BJ (cell line): Measurements from ENCODE around the gene COG3. TPM values are rescaled to one million over a fixed set of nuclear protein-coding genes. Genes with fewer than 3 reads are reported as not detected.

Source experiments
- CTCF ChIA-PET: fragments of 350-600 bp; formaldehyde crosslinking; extraction: SDS; loops from one replicate; lab custom pipeline; 2021; ENCODE audit warnings: antibody characterized with exemption, inconsistent platforms; lab: Yijun Ruan, JAX
- POLR2A ChIA-PET: fragments of 300-600 bp; sonication (Branson Sonifier 250); formaldehyde crosslinking; extraction: SDS; loops from one replicate; lab custom pipeline; 2021; ENCODE audit warnings: antibody characterized with exemption; lab: Charles Lee
- DNase-seq: peaks from one replicate; pipeline ENCODE4 v3.0.0-alpha.2; 2011; ENCODE audit warnings: low read depth
- H3K27me3 ChIP-seq: 2 replicates; pipeline ENCODE4 v1.6.0; 2011; ENCODE audit warnings: low read length; ENCODE audit not compliant: control insufficient read depth, insufficient read depth
- H3K36me3 ChIP-seq: 2 replicates; pipeline ENCODE4 v1.5.1; 2011; ENCODE audit warnings: low read length; ENCODE audit not compliant: control insufficient read depth, insufficient read depth
- H3K4me3 ChIP-seq: 2 replicates; pipeline ENCODE4 v1.5.1; 2011; ENCODE audit warnings: low read depth, mild to moderate bottlenecking, control low read depth, low read length
- CTCF ChIP-seq: IDR thresholded peaks from 2 replicates; pipeline ENCODE4 v1.5.1; 2011; ENCODE audit warnings: low read depth, mild to moderate bottlenecking, control low read depth, inconsistent platforms, low read length, moderate library complexity; ENCODE audit not compliant: insufficient read depth
- polyA plus RNA-seq: library from polyadenylated mRNA; depleted of rRNA; stranded (reverse); fragments of >200 nt; gene quantifications from 2 replicates; pipeline ENCODE4 v1.2.3, GENCODE V29; 2011

COG3 gene
- polyA plus RNA-seq, 1 experiment, result 13.9 TPM

- no peaks in the 10 kb centered on the region; the same call in none of the 2 replicates for H3K36me3 ChIP-seq
- DNase-seq, result no peak
- CTCF ChIA-PET, result no interaction called here
- no peaks in the 10 kb centered on the region for H3K27me3 ChIP-seq
- TF ChIP-seq CTCF, result no peak
- POLR2A ChIA-PET, result no interaction called here
- no peak overlapping the region for H3K4me3 ChIP-seq
Observed at GRCh38 chr13:45479661-45480060, 14.9 kb downstream of the COG3 start.

GRCh38 chr13:45481688-45482087, 16.9 kb downstream of the COG3 start:
- Histone ChIP-seq H3K4me3 (no peak overlapping the region), H3K36me3 (peaks cover 3% of the 10 kb centered on the region), H3K27me3 (no peaks in the 10 kb centered on the region)
- no peak for TF ChIP-seq CTCF
- DNase-seq, result no peak
- CTCF ChIA-PET, result interaction anchor here (0.9 to 2.6 kb wide), 2 partner anchors 25 to 30 kb away, joined by 3 to 5 read pairs; no protein-coding TSS in a partner anchor
- POLR2A ChIA-PET, result no interaction called here

GRCh38 chr13:45482571-45483173, 17.9 kb downstream of the COG3 start:
- H3K36me3 ChIP-seq, result peaks cover 3% of the 10 kb centered on the region
- H3K4me3 ChIP-seq, result no peak overlapping the region
- DNase-seq, result no peak
- TF ChIP-seq CTCF, result no peak
- H3K27me3 ChIP-seq, result no peaks in the 10 kb centered on the region
- ChIA-PET CTCF (interaction anchor here (1.0 to 2.6 kb wide), 3 partner anchors 12 to 29 kb away, joined by 3 to 5 read pairs (median 4); no protein-coding TSS in a partner anchor), POLR2A (no interaction called here)

- CTCF ChIA-PET, result no interaction called here
- POLR2A ChIA-PET, result no interaction called here
Observed at GRCh38 chr13:45487604-45488003, 22.9 kb downstream of the COG3 start.

GRCh38 chr13:45490068-45490467, 25.3 kb downstream of the COG3 start:
- DNase-seq, result no peak
- H3K27me3 ChIP-seq, result no peaks in the 10 kb centered on the region
- no peak for TF ChIP-seq CTCF
- CTCF ChIA-PET, result no interaction called here
- H3K36me3 ChIP-seq, result peaks cover 3% of the 10 kb centered on the region
- no peak overlapping the region for H3K4me3 ChIP-seq
- POLR2A ChIA-PET, result no interaction called here

More at GRCh38 chr13:45487604-45488003, 22.9 kb downstream of the COG3 start:
- no peak overlapping the region for H3K4me3 ChIP-seq
- H3K36me3 ChIP-seq, result peaks cover 3% of the 10 kb centered on the region
- no peak for DNase-seq
- no peak for TF ChIP-seq CTCF
- no peaks in the 10 kb centered on the region for H3K27me3 ChIP-seq
